ENCODE data around the gene ANXA6. TPM values are rescaled to one million over a fixed set of nuclear protein-coding genes. Genes with fewer than 3 reads are reported as not detected.

ANXA6 gene
- total and polyA plus RNA-seq, 9 of the 15 experiments (the other 6 are each of a cell fraction or from before 2014, with no cell fraction given): 0.70 to 13.2 (median 8.3) TPM

DNA sequence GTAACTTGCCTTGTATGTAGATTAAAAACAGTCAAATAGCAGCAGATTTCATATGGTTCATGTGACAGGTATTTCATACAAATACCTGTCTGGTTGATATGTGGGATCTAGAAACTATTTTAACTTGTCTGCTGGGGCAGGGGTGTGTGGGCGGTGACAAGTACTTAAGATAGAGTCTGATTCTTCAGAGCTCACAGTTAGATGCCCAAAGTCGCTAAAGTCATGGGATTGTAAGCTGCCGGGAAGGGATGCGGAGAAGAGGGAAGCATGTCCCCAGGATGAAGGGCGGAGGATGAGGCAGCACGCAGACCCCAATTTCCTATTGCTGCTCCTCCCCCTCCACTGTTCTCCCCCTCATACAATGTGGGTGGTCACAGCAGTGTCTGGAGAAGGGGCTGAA is 13.3 kb downstream of the ANXA6 start:
- no TSS peak for BruUV-seq (replicated peaks)
- DNase-seq (ENCODE audit: extremely low read depth in 1 of 4, low spot score in 3 of 4) (no peak), ATAC-seq (no peak), FAIRE-seq (no peak)
- Histone ChIP-seq H4K20me1 (replicated peaks; ENCODE audit: control insufficient read depth, insufficient read depth, low read length) (no peaks in the 10 kb centered on the region; the same call in 1 of the 2 replicates), H3K79me2 (ENCODE audit: control insufficient read depth, insufficient read depth, low read length) (no peaks in the 10 kb centered on the region), H3K4me2 (ENCODE audit: insufficient read depth, low read length) (no peak overlapping the region), H3K27ac (ENCODE audit: extremely low read depth, low read depth, low read length) (no peak overlapping the region), H3K4me1 (replicated peaks in 1 of 2; ENCODE audit: control insufficient read depth in 2 of 2, insufficient read depth in 2 of 2, low read length in 2 of 2) (no peaks in the 10 kb centered on the region), H3K9ac (ENCODE audit: insufficient read depth in 1 of 2, low read depth in 2 of 2, low read length in 2 of 2) (no peak overlapping the region), H2AFZ (ENCODE audit: low read depth, low read length) (no peak overlapping the region), H3K9me3 (replicated peaks; ENCODE audit: control insufficient read depth, insufficient read depth, low read depth, low read length) (no peaks in the 10 kb centered on the region), H3K4me3 (no peak overlapping the region), H3K27me3 (ENCODE audit: control insufficient read depth in 2 of 2, insufficient read depth in 2 of 2, low read length in 2 of 2) (peaks cover 21 to 59% of the 10 kb centered on the region in 2 experiments; a peak in 3 of 5 replicates), H3K36me3 (ENCODE audit: control insufficient read depth, insufficient read depth, low read length) (no peaks in the 10 kb centered on the region), H3K9me1 (ENCODE audit: control insufficient read depth, insufficient read depth, low read length) (no peaks in the 10 kb centered on the region)
- ChIA-PET CTCF (ENCODE audit: low intra/inter-chr PET ratio) (no interaction called here), POLR2A (no interaction called here)
- 20% methylated on average over 6 of the region's 6 CpGs for WGBS (ENCODE audit: insufficient coverage, low coverage, missing lambda C conversion rate)
- TF ChIP-seq ZNF695 (CRISPR knock-in tag; IDR thresholded peaks at IDR 0.05): no peak
- TF ChIP-seq ZNF384 (IDR thresholded peaks at IDR 0.05; ENCODE audit: low read depth, low read length): no peak
- TF ChIP-seq, protein P1, sequence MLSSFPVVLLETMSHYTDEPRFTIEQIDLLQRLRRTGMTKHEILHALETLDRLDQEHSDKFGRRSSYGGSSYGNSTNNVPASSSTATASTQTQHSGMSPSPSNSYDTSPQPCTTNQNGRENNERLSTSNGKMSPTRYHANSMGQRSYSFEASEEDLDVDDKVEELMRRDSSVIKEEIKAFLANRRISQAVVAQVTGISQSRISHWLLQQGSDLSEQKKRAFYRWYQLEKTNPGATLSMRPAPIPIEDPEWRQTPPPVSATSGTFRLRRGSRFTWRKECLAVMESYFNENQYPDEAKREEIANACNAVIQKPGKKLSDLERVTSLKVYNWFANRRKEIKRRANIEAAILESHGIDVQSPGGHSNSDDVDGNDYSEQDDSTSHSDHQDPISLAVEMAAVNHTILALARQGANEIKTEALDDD (IDR thresholded peaks at IDR 0.05): no peak
- TF ChIP-seq JUND (IDR thresholded peaks at IDR 0.05; ENCODE audit: borderline replicate concordance, low read depth, low read length): no peak
- no peak for TF ChIP-seq JUND (tag; IDR thresholded peaks at IDR 0.05; ENCODE audit: borderline replicate concordance, low read depth, low read length)
- TF ChIP-seq MIER1 (IDR thresholded peaks at IDR 0.05; ENCODE audit: low read depth): no peak
- TF ChIP-seq MTA3 (IDR thresholded peaks at IDR 0.05; ENCODE audit: borderline replicate concordance): no peak
- TF ChIP-seq TEAD2 (tag; IDR thresholded peaks at IDR 0.05): no peak
- TF ChIP-seq ZNF589 (CRISPR knock-in tag; IDR thresholded peaks at IDR 0.05; ENCODE audit: low read depth): no peak
- TF ChIP-seq XRCC5 (IDR thresholded peaks at IDR 0.05; ENCODE audit: low read depth, low read length): no peak
- intact Hi-C loops (cut with micrococcal nuclease): no loop called here
- in situ Hi-C loops (cut with MboI): no loop called here
